Vagina (tissue), 2 donors: ENCODE data around the gene POC1A. TPM values are rescaled to one million over a fixed set of nuclear protein-coding genes. Genes with fewer than 3 reads are reported as not detected.
A peak's percentile ranks its signal among the peaks of the same experiment; 100 is the strongest.

Source experiments
- DNase-seq, 2 donors: peaks; one replicate each; pipeline ENCODE4 v3.0.0-alpha.2; 2017; ENCODE audit errors: extremely low spot score in 2 of 2
- H3K27ac ChIP-seq: fragments of 200-600 bp; sonication (generic); one replicate; pipeline ENCODE4 v1.5.1; 2019
- H3K27me3 ChIP-seq: fragments of 200-600 bp; sonication (generic); one replicate; pipeline ENCODE4 v1.5.1; 2019
- H3K36me3 ChIP-seq, 2 donors: fragments of 200-600 bp; sonication (generic); one replicate each; pipeline ENCODE4 v1.5.1; 2017 to 2019
- H3K4me1 ChIP-seq: fragments of 200-600 bp; sonication (generic); one replicate; pipeline ENCODE4 v1.5.1; 2019
- H3K4me3 ChIP-seq, 2 donors: fragments of 200-600 bp; sonication (generic); 1 replicate in 1 of 2; 2 replicates in 1 of 2; pipeline ENCODE4 v1.5.1; 2016 to 2019
- H3K9me3 ChIP-seq: fragments of 200-600 bp; sonication (generic); one replicate; pipeline ENCODE4 v1.5.1; 2019
- POLR2A ChIP-seq, 2 donors: fragments of 450-650 bp; IDR thresholded peaks; one replicate each; pipeline ENCODE4 v1.6.1; 2017; ENCODE audit warnings: antibody characterized with exemption in 2 of 2, mild to moderate bottlenecking in 2 of 2, moderate library complexity in 2 of 2
- POLR2AphosphoS5 ChIP-seq, 2 donors: sonication (generic); formaldehyde crosslinking; IDR thresholded peaks; one replicate each; pipeline ENCODE4 v1.9.0; 2017; ENCODE audit warnings: antibody characterized with exemption in 2 of 2, mild to moderate bottlenecking in 2 of 2, low read depth in 1 of 2; ENCODE audit not compliant: insufficient read depth in 1 of 2
- intact Hi-C: fragments of 100-400 bp; cut with DNase I; formaldehyde crosslinking; loops from one replicate; pipeline ENCODE4 v1.15.1; 2023
- total RNA-seq: library from RNA; depleted of rRNA; stranded (reverse); fragments of >200 nt; gene quantifications from one replicate; pipeline ENCODE4 v1.2.3, GENCODE V29; 2016
- TF ChIP-seq, protein P1 (sequence below), 3 experiments: fragments of 450-650 bp in 2 of 3; fragments of 200-600 bp in 1 of 3; sonication (generic) in 1 of 3; IDR thresholded peaks; one replicate each; pipeline ENCODE4 v1.5.1; 2017 to 2019; ENCODE audit warnings: antibody characterized with exemption in 3 of 3, mild to moderate bottlenecking in 2 of 3, moderate library complexity in 2 of 3

Gene POC1A
- total RNA-seq, 1 donor from 2014 or later, result 0.74 TPM

DNA sequence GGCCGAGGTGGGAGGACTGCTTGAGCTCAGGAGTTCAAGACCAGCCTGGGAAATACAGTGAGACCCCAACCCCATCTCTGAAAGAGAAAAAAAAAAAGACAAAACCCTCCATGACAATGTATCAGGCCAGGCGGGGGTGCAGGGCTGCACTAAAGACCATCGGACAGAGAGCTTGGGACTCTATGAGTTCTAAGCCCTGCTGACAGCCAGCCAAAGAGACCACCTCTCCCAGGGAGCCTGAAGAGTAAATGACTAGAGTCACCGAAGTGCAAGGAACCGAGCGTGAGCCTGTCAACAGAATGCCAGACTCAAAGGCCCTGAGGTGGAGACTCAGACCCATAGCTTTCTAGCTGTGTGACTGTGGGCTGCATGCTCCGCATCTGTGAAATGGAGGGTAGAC, 12.5 kb downstream of the POC1A start:
- DNase-seq, result no peak
- H3K4me3 ChIP-seq, result no peak overlapping the region
- H3K9me3 ChIP-seq, result no peaks in the 10 kb centered on the region
- no peak overlapping the region for H3K27ac ChIP-seq
- H3K4me1 ChIP-seq, result peaks cover 4% of the 10 kb centered on the region
- H3K27me3 ChIP-seq, result no peaks in the 10 kb centered on the region
- intact Hi-C loops, result loop anchor here (5.0 kb wide), 1 partner anchor 139 kb away; no protein-coding TSS in a partner anchor
- H3K36me3 ChIP-seq, result no peaks in the 10 kb centered on the region
- TF ChIP-seq POLR2A (IDR thresholded peaks at IDR 0.05) (no peak), POLR2AphosphoS5 (IDR thresholded peaks at IDR 0.05; ENCODE audit: insufficient read depth in 1 of 2, low read depth in 1 of 2) (no peak)
- TF ChIP-seq, protein P1, sequence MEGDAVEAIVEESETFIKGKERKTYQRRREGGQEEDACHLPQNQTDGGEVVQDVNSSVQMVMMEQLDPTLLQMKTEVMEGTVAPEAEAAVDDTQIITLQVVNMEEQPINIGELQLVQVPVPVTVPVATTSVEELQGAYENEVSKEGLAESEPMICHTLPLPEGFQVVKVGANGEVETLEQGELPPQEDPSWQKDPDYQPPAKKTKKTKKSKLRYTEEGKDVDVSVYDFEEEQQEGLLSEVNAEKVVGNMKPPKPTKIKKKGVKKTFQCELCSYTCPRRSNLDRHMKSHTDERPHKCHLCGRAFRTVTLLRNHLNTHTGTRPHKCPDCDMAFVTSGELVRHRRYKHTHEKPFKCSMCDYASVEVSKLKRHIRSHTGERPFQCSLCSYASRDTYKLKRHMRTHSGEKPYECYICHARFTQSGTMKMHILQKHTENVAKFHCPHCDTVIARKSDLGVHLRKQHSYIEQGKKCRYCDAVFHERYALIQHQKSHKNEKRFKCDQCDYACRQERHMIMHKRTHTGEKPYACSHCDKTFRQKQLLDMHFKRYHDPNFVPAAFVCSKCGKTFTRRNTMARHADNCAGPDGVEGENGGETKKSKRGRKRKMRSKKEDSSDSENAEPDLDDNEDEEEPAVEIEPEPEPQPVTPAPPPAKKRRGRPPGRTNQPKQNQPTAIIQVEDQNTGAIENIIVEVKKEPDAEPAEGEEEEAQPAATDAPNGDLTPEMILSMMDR (IDR thresholded peaks at IDR 0.05), result no peak

DNA sequence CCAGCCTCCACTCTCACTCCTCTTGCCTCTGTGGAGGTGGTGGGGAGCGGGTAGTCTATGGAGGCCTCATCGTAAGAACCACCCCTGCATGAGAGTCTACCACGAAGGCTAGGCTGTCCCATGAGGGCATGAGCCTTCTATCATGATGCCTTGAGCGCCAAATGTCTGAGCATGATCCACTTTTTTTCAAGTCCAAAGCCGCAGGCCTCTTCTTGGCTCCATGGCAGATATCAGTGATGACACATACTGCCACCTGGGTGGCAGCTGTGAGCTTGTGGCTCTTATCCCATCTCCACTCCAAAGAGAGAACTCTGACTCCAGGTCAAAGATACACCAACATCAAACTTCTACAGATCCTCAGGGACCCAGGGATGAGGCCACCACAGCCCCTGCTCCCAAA, 13.5 kb downstream of the POC1A start:
- TF ChIP-seq, protein P1 (IDR thresholded peaks at IDR 0.05), result no peak
- TF ChIP-seq POLR2AphosphoS5 (IDR thresholded peaks at IDR 0.05; ENCODE audit: insufficient read depth in 1 of 2, low read depth in 1 of 2), result no peak
- no peak for TF ChIP-seq POLR2A (IDR thresholded peaks at IDR 0.05)
- H3K27me3 ChIP-seq, result no peaks in the 10 kb centered on the region
- H3K36me3 ChIP-seq, result no peaks in the 10 kb centered on the region
- intact Hi-C loops, result loop anchor here (5.0 kb wide), 1 partner anchor 138 kb away; no protein-coding TSS in a partner anchor
- peaks cover 8% of the 10 kb centered on the region for H3K4me1 ChIP-seq
- H3K27ac ChIP-seq, result no peak overlapping the region
- H3K9me3 ChIP-seq, result no peaks in the 10 kb centered on the region
- DNase-seq, result no peak
- no peak overlapping the region for H3K4me3 ChIP-seq

DNA sequence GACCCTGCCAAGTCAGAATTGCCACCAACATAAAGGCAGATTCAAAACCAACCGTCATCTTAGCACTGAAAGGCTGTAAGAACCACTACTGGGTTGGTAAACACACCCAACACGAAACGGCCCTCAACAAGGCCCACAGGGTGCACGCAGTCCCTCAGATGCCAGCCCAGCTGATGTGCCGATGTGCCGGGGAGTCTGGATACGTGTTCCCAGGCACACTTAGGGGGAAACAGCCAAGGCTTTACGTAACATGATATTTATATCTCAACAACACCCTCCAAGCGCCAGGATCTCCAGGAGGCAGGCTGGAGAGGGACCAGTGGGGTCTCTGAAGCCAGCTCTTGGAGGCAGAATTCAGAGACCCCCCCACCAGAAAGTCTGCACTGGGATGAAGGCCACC, 14.2 kb downstream of the POC1A start:
- no peaks in the 10 kb centered on the region for H3K9me3 ChIP-seq
- no peaks in the 10 kb centered on the region for H3K36me3 ChIP-seq
- no peaks in the 10 kb centered on the region for H3K27me3 ChIP-seq
- H3K4me1 ChIP-seq, result peaks cover 8% of the 10 kb centered on the region
- TF ChIP-seq, protein P1 (IDR thresholded peaks at IDR 0.05), result no peak
- no peak for TF ChIP-seq POLR2AphosphoS5 (IDR thresholded peaks at IDR 0.05; ENCODE audit: insufficient read depth in 1 of 2, low read depth in 1 of 2)
- no peak for TF ChIP-seq POLR2A (IDR thresholded peaks at IDR 0.05)
- no peak overlapping the region for H3K27ac ChIP-seq
- H3K4me3 ChIP-seq, result no peak overlapping the region
- DNase-seq, result no peak
- intact Hi-C loops, result loop anchor here (5.0 kb wide), 1 partner anchor 138 kb away; no protein-coding TSS in a partner anchor

DNA sequence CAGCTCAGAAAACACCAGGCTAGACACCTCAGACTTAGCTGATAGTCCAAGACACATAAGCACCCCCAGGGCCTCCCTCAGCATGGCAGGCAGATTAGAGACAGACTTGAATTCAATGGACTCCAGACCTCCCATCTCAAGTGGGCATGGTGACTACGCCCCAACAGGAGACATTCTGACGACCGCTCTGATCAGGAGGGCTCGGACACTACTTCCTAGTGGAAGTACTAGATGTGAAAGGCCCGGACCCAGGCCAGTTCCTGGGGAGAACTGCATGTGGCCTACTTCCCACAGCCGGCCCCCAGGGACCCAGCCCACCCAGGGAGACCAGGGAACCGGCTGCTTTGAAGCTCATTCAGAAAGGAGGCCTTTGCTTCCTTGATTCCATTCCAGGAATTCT, 16.9 kb downstream of the POC1A start:
- Histone ChIP-seq H3K36me3 (no peaks in the 10 kb centered on the region), H3K27ac (no peak overlapping the region), H3K4me1 (peaks cover 4% of the 10 kb centered on the region), H3K27me3 (no peaks in the 10 kb centered on the region), H3K9me3 (no peaks in the 10 kb centered on the region), H3K4me3 (no peak overlapping the region)
- intact Hi-C loops, result no loop called here
- DNase-seq, result no peak
- TF ChIP-seq, protein P1 (IDR thresholded peaks at IDR 0.05), result no peak
- TF ChIP-seq POLR2A (IDR thresholded peaks at IDR 0.05) (no peak), POLR2AphosphoS5 (IDR thresholded peaks at IDR 0.05; ENCODE audit: insufficient read depth in 1 of 2, low read depth in 1 of 2) (no peak)

DNA sequence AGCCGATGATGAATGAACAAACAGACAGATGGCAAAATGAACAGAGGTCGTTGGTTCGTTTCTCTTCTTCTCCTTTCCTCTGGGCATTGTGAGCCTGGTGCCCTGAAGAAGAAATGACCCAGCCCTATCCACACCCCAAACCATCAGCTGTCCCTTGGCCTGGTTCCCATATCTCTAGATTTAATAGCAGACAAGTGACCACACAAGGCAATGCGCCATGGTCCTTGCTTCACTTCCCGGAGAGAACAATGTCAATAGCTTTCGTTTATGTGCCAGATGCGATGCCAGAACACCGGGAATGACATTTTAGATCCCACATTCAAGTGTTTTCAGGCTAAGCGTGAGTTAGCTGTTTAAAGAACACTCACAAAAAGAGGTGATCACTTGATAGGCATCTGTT, 17.7 kb downstream of the POC1A start:
- Histone ChIP-seq H3K27ac (peak overlapping the region; percentile 54), H3K4me3 (no peak overlapping the region), H3K36me3 (no peaks in the 10 kb centered on the region), H3K4me1 (peaks cover 4% of the 10 kb centered on the region), H3K9me3 (no peaks in the 10 kb centered on the region), H3K27me3 (no peaks in the 10 kb centered on the region)
- intact Hi-C loops, result no loop called here
- DNase-seq, result no peak
- TF ChIP-seq POLR2A (IDR thresholded peaks at IDR 0.05), result no peak
- TF ChIP-seq, protein P1 (IDR thresholded peaks at IDR 0.05), result no peak
- TF ChIP-seq POLR2AphosphoS5 (IDR thresholded peaks at IDR 0.05; ENCODE audit: insufficient read depth in 1 of 2, low read depth in 1 of 2), result no peak
